Heart left ventricle (tissue), 16 donors: ENCODE data around the gene PDGFC. TPM values are rescaled to one million over a fixed set of nuclear protein-coding genes. Genes with fewer than 3 reads are reported as not detected.
A peak's percentile ranks its signal among the peaks of the same experiment; 100 is the strongest.

Experiments
- ATAC-seq, 4 donors: fragments of 200-7000 bp; cut with Tn5 transposase; one replicate each; pipeline ENCODE4 v1.9.1; 2020 to 2022; ENCODE audit warnings: moderate library complexity in 4 of 4, mild to moderate bottlenecking in 3 of 4, moderate number of reproducible peaks in 1 of 4
- DNase-seq, 5 donors: peaks; one replicate each; pipeline ENCODE4 v3.0.0-alpha.2; 2020
- H3K27ac ChIP-seq, 12 donors: fragments of 200-600 bp; sonication (generic) in 4 of 12; one replicate each; pipeline versions ENCODE4 v1.5.0 to v1.8.0; 2016 to 2022; ENCODE audit warnings: mild to moderate bottlenecking in 2 of 12
- H3K27me3 ChIP-seq, 9 donors: fragments of 200-600 bp; sonication (generic) in 2 of 9; one replicate each; pipeline versions ENCODE4 v1.5.1 to v1.8.0; 2016 to 2022; ENCODE audit warnings: mild to moderate bottlenecking in 3 of 9
- H3K36me3 ChIP-seq, 9 donors: fragments of 200-600 bp; sonication (generic) in 2 of 9; one replicate each; pipeline versions ENCODE4 v1.5.0 to v1.8.0; 2018 to 2022; ENCODE audit warnings: mild to moderate bottlenecking in 2 of 9
- H3K4me1 ChIP-seq, 12 donors: fragments of 200-600 bp; sonication (generic) in 4 of 12; one replicate each; pipeline versions ENCODE4 v1.5.0 to v1.8.0; 2016 to 2022; ENCODE audit warnings: mild to moderate bottlenecking in 3 of 12
- H3K4me3 ChIP-seq, 12 donors: fragments of 200-600 bp; sonication (generic) in 4 of 12; one replicate each; pipeline versions ENCODE4 v1.5.0 to v1.8.0; 2017 to 2022; ENCODE audit warnings: mild to moderate bottlenecking in 9 of 12, moderate library complexity in 4 of 12
- H3K9me3 ChIP-seq, 12 donors: fragments of 200-600 bp; sonication (generic) in 4 of 12; one replicate each; pipeline versions ENCODE4 v1.5.0 to v1.8.0; 2016 to 2022; ENCODE audit warnings: mild to moderate bottlenecking in 1 of 12
- POLR2A ChIP-seq, 2 donors: fragments of 450-650 bp; IDR thresholded peaks; one replicate each; pipeline ENCODE4 v1.6.1; 2017; ENCODE audit warnings: antibody characterized with exemption in 2 of 2, mild to moderate bottlenecking in 2 of 2, moderate library complexity in 2 of 2
- WGBS, 4 donors: extraction: QIAGEN DNeasy Blood & Tissue Kit in 2 of 4; methylation state at CpG; one replicate each; pipeline versions ENCODE4 v1.1.5 to v1.1.7; 2013 to 2018; 5-methylcytosine and 5-hydroxymethylcytosine counted together
- intact Hi-C, 10 donors: fragments of 100-400 bp; cut with DNase I; formaldehyde crosslinking; loops; one replicate each; pipeline versions ENCODE4 v1.11.1 to v1.14.2; 2022
- polyA plus RNA-seq, 2 donors: library from polyadenylated mRNA; stranded (reverse); fragments of 200-250 nt; gene quantifications; one replicate each; pipeline ENCODE4 v1.2.3, GENCODE V29; 2013
- total RNA-seq, 9 donors: library from RNA; depleted of rRNA in 2 of 9; stranded (reverse); fragments of >200 nt in 2 of 9; fragmentation: NEBNext Ultra II Directional in 3 of 9; extraction: Animal tissue kit (Norgen Biotek cat#: 25700) in 3 of 9; gene quantifications; one replicate each; pipeline versions ENCODE4 v1.1.0 to v1.2.4, GENCODE V29; 2016 to 2023
- TF ChIP-seq, protein P1 (sequence below), 12 donors: fragments of 200-600 bp; sonication (generic) in 4 of 12; IDR thresholded peaks; one replicate each; pipeline versions ENCODE4 v1.5.0 to v1.8.0; 2018 to 2022; ENCODE audit warnings: antibody characterized with exemption in 12 of 12, mild to moderate bottlenecking in 5 of 12
- donor health status: ischemic (EF 13 %, LVEDD 7.1; RV severe dilation, severe dysfunction).
- donor health status: healthy with polysubstance abuse.
- donor health status: DM: no; HTN: yes; CAD: no.
- donor health status: DM: no; HTN: no; CAD: no.
- donor health status: ischemic (EF 25% LVEDD 6.9; RV normal size, moderate dysfunction).
- donor health status: ischemic (EF 25% LVEDD 5.7; RV mildly dilated, moderate dysfunction).
- donor health status: healthy.
- donor health status: DM: yes; HTN: yes; CAD: no.
- donor health status: ischemic (EF 35%, LVEDD 5.7; RV mildly dilated, moderate dysfunction).
- donor health status: nonischemic (EF 11% LVEDD 7.7; RV severe dilation, severe dysfunction).
- donor health status: DM: yes; HTN: yes; CAD: no.
- donor health status: PGD.
- donor health status: ischemic (EF 29% LVEDD 5.4; RV normal size, mild dysfunction).
- donor health status: nonischemic (EF 23%, LVEDD 6.1; RV moderate dilation, normal function).

Gene PDGFC
- total and polyA plus RNA-seq, 11 donors: 2.5 to 29.6 (median 12.2) TPM

DNA sequence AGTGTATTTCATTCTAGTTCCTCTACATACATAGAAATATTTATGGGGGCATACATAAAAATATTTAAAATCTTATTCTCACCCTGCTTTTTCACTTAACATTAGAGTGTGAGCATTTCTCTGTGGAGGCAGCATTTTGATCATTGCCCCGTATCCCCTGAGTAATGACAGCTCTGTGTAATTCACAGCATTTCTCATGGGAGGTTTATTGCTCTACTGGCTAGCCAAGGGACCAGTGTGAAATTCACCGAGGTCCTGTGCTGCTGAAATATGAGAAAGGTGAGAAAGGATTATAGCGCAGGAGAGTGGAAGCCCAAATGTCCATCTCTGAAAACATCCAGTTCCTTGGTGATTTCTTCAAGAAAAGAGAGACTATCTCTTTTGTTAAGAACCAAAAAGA, 22.9 kb downstream of the PDGFC start:
- intact Hi-C loops: loop anchor here in 1 of 10 donors (10.0 kb wide), 1 partner anchor 154 kb away; no protein-coding TSS in a partner anchor
- H3K4me3 ChIP-seq: peak overlapping the region in 1 of 12 donors; percentile 5
- ATAC-seq: no peak

DNA sequence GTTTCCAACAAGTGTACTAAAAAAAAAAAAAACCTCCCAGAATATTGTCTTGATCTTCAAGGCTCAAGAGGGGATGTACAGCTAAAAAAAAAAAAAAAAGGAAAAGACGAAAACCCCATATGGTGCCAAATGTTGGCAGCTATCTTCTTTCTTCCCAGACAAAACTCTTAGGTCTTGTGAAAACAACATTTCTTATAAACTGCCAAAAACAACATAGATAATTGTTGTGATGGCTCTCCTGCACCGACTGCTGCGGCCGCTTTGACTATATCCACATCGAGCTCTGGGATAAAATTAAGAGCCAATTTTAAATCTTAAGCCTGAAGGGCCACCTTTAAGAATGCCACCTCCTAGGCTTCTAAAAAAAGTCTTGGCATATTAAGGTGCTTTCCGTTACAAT, 23.5 kb downstream of the PDGFC start:
- no peak overlapping the region for H3K4me3 ChIP-seq
- TF ChIP-seq POLR2A (IDR thresholded peaks at IDR 0.05): no peak
- TF ChIP-seq, protein P1, sequence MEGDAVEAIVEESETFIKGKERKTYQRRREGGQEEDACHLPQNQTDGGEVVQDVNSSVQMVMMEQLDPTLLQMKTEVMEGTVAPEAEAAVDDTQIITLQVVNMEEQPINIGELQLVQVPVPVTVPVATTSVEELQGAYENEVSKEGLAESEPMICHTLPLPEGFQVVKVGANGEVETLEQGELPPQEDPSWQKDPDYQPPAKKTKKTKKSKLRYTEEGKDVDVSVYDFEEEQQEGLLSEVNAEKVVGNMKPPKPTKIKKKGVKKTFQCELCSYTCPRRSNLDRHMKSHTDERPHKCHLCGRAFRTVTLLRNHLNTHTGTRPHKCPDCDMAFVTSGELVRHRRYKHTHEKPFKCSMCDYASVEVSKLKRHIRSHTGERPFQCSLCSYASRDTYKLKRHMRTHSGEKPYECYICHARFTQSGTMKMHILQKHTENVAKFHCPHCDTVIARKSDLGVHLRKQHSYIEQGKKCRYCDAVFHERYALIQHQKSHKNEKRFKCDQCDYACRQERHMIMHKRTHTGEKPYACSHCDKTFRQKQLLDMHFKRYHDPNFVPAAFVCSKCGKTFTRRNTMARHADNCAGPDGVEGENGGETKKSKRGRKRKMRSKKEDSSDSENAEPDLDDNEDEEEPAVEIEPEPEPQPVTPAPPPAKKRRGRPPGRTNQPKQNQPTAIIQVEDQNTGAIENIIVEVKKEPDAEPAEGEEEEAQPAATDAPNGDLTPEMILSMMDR (IDR thresholded peaks at IDR 0.05): no peak
- H3K27me3 ChIP-seq: no peaks in the 10 kb centered on the region
- DNase-seq: no peak
- intact Hi-C loops: loop anchor here in 1 of 10 donors (10.0 kb wide), 1 partner anchor 153 kb away; no protein-coding TSS in a partner anchor
- ATAC-seq: no peak
- H3K27ac ChIP-seq: peak overlapping the region in 1 of 12 donors; percentile 75
- no peaks in the 10 kb centered on the region for H3K9me3 ChIP-seq
- WGBS, 4 donors: 43 to 55% (median 49%) methylated on average over 6 of the region's 6 CpGs
- H3K36me3 ChIP-seq: no peaks in the 10 kb centered on the region
- H3K4me1 ChIP-seq: peaks cover 0 to 88% (median 43%) of the 10 kb centered on the region in 12 donors

More for the DNA sequence above, 22.9 kb downstream of the PDGFC start:
- H3K9me3 ChIP-seq: no peaks in the 10 kb centered on the region
- TF ChIP-seq POLR2A (IDR thresholded peaks at IDR 0.05): no peak
- TF ChIP-seq, protein P1 (IDR thresholded peaks at IDR 0.05): no peak
- H3K4me1 ChIP-seq: peaks cover 0 to 85% (median 42%) of the 10 kb centered on the region in 12 donors
- no peaks in the 10 kb centered on the region for H3K27me3 ChIP-seq
- peak overlapping the region in 2 of 12 donors; percentile 11 to 75 for H3K27ac ChIP-seq
- WGBS, 4 donors: 43 to 60% (median 57%) methylated on average over 3 of the region's 3 CpGs
- no peaks in the 10 kb centered on the region for H3K36me3 ChIP-seq
- no peak for DNase-seq

DNA sequence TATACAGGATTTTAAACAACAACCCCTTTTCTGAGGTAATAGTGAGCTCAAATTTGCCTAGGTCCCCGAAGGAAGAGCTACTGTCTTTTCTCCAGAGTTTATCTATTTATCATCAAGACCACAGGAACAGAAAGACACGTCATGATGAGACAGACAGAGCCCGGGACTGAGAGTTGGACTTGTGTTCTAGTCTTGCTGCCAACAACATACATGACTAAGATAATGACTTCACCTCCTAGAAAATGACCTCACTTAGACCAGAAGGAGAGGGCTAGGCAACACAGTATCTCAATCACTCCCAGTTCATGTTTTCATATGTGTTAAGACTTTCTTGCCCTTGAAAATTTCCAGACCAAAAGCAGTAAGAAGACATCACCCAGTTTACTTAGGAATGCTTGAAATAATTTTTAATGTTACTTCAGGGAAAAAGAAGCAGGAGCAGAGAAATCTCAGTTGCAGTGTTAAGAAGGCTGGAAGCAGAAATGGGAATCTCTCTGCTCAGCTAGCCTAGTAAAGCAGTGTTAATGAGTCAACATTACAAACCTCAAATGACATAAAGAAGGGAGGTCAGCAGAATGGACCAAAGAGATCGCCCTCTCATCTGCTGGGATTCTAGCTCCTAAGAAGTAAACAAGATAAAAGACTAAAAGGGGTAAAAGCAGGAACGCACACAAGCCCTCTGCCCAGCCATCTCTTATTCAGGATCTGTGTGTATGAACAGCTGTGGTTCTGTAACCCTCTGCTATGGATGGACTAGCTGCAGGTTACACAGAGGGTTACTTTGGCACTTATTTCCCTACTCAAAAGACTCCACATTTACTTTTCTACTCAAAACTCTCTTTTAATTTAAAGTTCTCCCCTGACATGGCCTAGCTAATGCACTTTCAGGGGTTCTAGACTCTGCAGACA, 24.8 kb downstream of the PDGFC start:
- Histone ChIP-seq H3K27ac (peak overlapping the region in 11 of 12 donors; percentile 37 to 75 (median 50)), H3K36me3 (no peaks in the 10 kb centered on the region), H3K9me3 (no peaks in the 10 kb centered on the region), H3K27me3 (no peaks in the 10 kb centered on the region), H3K4me1 (peaks cover 0 to 95% (median 45%) of the 10 kb centered on the region in 12 donors), H3K4me3 (no peak overlapping the region)
- TF ChIP-seq, protein P1 (IDR thresholded peaks at IDR 0.05): no peak
- TF ChIP-seq POLR2A (IDR thresholded peaks at IDR 0.05): no peak
- peak; percentile 38 to 90 (median 83) for ATAC-seq
- 32 to 49% (median 43%) methylated on average over 5 of the region's 5 CpGs for whole genome bisulfite sequencing, 4 donors
- intact Hi-C loops: loop anchor here in 1 of 10 donors (10.0 kb wide), 1 partner anchor 152 kb away; no protein-coding TSS in a partner anchor
- peak in 2 of 5 donors; percentile 13 to 42 for DNase-seq

DNA sequence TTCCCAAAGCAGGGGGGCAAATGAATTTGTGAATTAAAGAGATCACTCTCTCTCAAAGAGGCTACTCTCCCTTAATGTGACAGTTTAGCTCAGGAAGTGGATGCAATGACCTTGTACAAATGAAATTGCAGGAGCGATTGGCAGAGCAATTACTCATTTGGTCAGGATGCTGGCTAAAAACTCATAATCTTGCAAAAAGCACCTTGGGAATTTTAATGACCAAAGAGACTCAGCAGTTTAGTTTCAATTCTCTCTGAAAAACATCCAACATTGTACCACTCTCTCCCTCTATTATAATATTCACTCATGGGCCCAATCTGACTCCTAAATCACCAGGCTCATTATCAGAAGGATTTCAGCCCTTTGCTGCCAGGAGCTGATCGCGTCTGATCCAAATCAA, 26.1 kb downstream of the PDGFC start:
- H3K27ac ChIP-seq: peak overlapping the region in 8 of 12 donors; percentile 37 to 75 (median 52)
- DNase-seq: no peak
- H3K27me3 ChIP-seq: no peaks in the 10 kb centered on the region
- H3K36me3 ChIP-seq: no peaks in the 10 kb centered on the region
- H3K9me3 ChIP-seq: no peaks in the 10 kb centered on the region
- H3K4me3 ChIP-seq: peak overlapping the region in 1 of 12 donors; percentile 0
- ATAC-seq: no peak
- TF ChIP-seq POLR2A (IDR thresholded peaks at IDR 0.05): no peak
- TF ChIP-seq, protein P1 (IDR thresholded peaks at IDR 0.05): no peak
- intact Hi-C loops: loop anchor here in 1 of 10 donors (10.0 kb wide), 1 partner anchor 151 kb away; no protein-coding TSS in a partner anchor
- WGBS, 4 donors: 41 to 57% (median 47%) methylated on average over 3 of the region's 3 CpGs
- peaks cover 0 to 93% (median 39%) of the 10 kb centered on the region in 12 donors for H3K4me1 ChIP-seq
